GM20000 (cell line): Measurements from ENCODE around the gene HHIPL1.

Experiments used
- DNase-seq: peaks from one replicate; pipeline ENCODE4 v3.0.0; 2012; ENCODE audit warnings: low spot score
- TF ChIP-seq, protein P1 (sequence below): IDR thresholded peaks from 2 replicates; pipeline ENCODE4 v1.5.1; 2012; ENCODE audit warnings: mild to moderate bottlenecking, control low read depth; ENCODE audit errors: extremely low read depth, missing control alignments

Gene HHIPL1

DNA sequence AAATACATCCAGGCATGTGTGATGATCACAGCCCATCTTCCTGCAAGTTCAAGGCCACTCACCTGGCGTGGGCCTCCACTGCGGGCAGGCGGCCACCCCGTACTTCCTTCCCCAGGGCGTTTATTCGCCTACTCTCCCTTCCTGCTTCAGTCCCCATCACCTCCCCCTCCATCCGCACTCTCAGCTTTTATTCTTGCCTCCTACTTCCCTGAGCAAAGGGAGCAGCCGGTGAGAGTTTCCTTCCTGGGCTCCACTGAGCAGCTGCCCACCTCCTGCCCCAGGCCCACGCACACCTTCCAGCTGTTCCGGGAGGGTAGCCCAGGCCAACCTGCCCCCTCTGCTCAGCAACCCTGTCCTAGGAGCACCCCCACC lies 43.3 kb downstream of the HHIPL1 start:
- TF ChIP-seq, protein P1, sequence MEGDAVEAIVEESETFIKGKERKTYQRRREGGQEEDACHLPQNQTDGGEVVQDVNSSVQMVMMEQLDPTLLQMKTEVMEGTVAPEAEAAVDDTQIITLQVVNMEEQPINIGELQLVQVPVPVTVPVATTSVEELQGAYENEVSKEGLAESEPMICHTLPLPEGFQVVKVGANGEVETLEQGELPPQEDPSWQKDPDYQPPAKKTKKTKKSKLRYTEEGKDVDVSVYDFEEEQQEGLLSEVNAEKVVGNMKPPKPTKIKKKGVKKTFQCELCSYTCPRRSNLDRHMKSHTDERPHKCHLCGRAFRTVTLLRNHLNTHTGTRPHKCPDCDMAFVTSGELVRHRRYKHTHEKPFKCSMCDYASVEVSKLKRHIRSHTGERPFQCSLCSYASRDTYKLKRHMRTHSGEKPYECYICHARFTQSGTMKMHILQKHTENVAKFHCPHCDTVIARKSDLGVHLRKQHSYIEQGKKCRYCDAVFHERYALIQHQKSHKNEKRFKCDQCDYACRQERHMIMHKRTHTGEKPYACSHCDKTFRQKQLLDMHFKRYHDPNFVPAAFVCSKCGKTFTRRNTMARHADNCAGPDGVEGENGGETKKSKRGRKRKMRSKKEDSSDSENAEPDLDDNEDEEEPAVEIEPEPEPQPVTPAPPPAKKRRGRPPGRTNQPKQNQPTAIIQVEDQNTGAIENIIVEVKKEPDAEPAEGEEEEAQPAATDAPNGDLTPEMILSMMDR: no peak
- DNase-seq: no peak

DNA sequence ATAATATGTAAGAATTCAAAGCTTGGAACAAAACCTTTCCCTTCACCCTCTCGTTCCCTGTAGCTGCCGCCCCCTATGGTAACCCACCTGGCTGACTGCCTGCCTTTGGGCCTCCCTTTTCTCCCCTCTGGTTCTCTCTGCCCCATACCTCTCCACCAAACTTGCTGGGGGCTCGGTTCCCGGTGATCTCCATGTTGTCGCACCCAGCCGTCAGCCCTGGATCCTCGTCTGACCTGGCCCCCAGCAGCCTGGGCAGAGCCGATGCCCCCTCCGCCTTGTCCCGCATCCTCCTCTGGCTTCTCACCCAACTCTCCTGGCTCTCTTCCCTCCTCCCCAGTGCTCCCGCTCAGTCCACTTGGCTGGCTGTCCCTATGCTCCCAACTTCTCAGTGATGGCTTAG lies 43.7 kb downstream of the HHIPL1 start:
- no peak for DNase-seq
- TF ChIP-seq, protein P1: no peak

GRCh38 chr14:99689266-99690236 lies 44.6 kb downstream of the HHIPL1 start:
- no peak for DNase-seq
- TF ChIP-seq, protein P1: no peak

GRCh38 chr14:99690636-99691035 lies 45.7 kb downstream of the HHIPL1 start:
- TF ChIP-seq, protein P1: no peak
- no peak for DNase-seq

- TF ChIP-seq, protein P1: no peak
- DNase-seq: no peak
Observed at GRCh38 chr14:99691111-99691885, 46.4 kb downstream of the HHIPL1 start.

- TF ChIP-seq, protein P1: no peak
- DNase-seq: no peak
Observed at GRCh38 chr14:99693918-99694317, 49.0 kb downstream of the HHIPL1 start.

DNA sequence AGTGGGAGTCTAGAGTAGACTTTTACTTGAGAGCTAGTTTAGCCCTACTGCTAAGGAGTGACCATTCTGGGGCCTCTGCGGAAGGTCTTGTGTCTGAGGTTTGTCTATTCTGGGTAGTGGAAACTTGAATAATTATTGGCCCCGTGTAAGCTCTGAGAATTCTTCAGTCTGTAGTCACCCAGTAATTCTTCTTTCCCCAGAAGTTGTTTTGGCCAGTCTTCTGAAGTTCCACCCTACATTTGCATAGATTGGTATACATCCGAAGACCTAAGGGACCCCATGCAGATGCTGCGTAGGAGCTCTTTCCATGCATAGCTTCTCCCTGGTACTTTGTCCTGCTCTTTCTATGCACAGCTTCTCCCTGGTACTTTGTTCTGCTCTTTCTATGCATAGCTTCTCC lies 52.0 kb downstream of the HHIPL1 start:
- TF ChIP-seq, protein P1: no peak
- no peak for DNase-seq
